Glutamatergic neuron (in vitro differentiated cells): ENCODE results near the gene RXYLT1. TPM values are rescaled to one million over a fixed set of nuclear protein-coding genes. Genes with fewer than 3 reads are reported as not detected.
"Not testable (repeated sequence)": the region's sequence is repeated elsewhere in the genome, so short reads cannot be mapped to it uniquely, and the experiment has no call there.

ENCODE experiments used
- DNase-seq: peaks from one replicate; pipeline ENCODE4 v3.0.0; 2022
- H3K27ac Mint-ChIP-seq: one replicate; pipeline ENCODE4 v1.8.0; 2020; ENCODE audit warnings: mild to moderate bottlenecking, mixed read lengths, inconsistent platforms; ENCODE audit not compliant: unreplicated experiment
- H3K27me3 Mint-ChIP-seq: one replicate; pipeline ENCODE4 v1.8.0; 2020; ENCODE audit warnings: mild to moderate bottlenecking, moderate library complexity, mixed read lengths, inconsistent platforms; ENCODE audit not compliant: unreplicated experiment
- H3K36me3 Mint-ChIP-seq: one replicate; pipeline ENCODE4 v1.8.0; 2020; ENCODE audit warnings: mild to moderate bottlenecking, mixed read lengths, inconsistent platforms; ENCODE audit not compliant: unreplicated experiment
- H3K4me1 Mint-ChIP-seq: one replicate; pipeline ENCODE4 v1.8.0; 2020; ENCODE audit warnings: mild to moderate bottlenecking, low read depth, mixed read lengths, inconsistent platforms; ENCODE audit not compliant: unreplicated experiment
- H3K4me3 Mint-ChIP-seq: one replicate; pipeline ENCODE4 v1.8.0; 2020; ENCODE audit warnings: mild to moderate bottlenecking, mixed read lengths, inconsistent platforms; ENCODE audit not compliant: unreplicated experiment
- H3K9me3 Mint-ChIP-seq: one replicate; pipeline ENCODE4 v1.8.0; 2020; ENCODE audit warnings: mild to moderate bottlenecking, moderate library complexity, mixed read lengths, inconsistent platforms; ENCODE audit not compliant: unreplicated experiment
- CTCF ChIP-seq: fragments of 200-600 bp; sonication (generic); IDR thresholded peaks from one replicate; pipeline ENCODE4 v1.5.0; 2021; ENCODE audit not compliant: partially characterized antibody, unreplicated experiment
- total RNA-seq: library from RNA; stranded (reverse); fragmentation: NEBNext Ultra II Directional; extraction: Animal tissue kit (Norgen Biotek cat#: 25700); gene quantifications from one replicate; pipeline ENCODE4 v1.2.1, GENCODE V29; 2021; ENCODE audit not compliant: unreplicated experiment

RXYLT1 gene
- total RNA-seq, 1 donor from 2014 or later = 6.7 TPM

- H3K9me3 Mint-ChIP-seq = no peaks in the 10 kb centered on the region
- no peak for TF ChIP-seq CTCF
- H3K4me1 Mint-ChIP-seq = no peaks in the 10 kb centered on the region
- no peak for DNase-seq
- H3K4me3 Mint-ChIP-seq = no peak overlapping the region
- no peak overlapping the region for H3K27ac Mint-ChIP-seq
- H3K36me3 Mint-ChIP-seq = no peaks in the 10 kb centered on the region
- no peaks in the 10 kb centered on the region for H3K27me3 Mint-ChIP-seq
Observed at GRCh38 chr12:63836046-63836445, 56.3 kb downstream of the RXYLT1 start.

- Mint-ChIP-seq H3K4me3 (no peak overlapping the region), H3K27me3 (no peaks in the 10 kb centered on the region), H3K4me1 (no peaks in the 10 kb centered on the region), H3K9me3 (no peaks in the 10 kb centered on the region), H3K27ac (no peak overlapping the region), H3K36me3 (no peaks in the 10 kb centered on the region)
- no peak for DNase-seq
- TF ChIP-seq CTCF = no peak
Observed at GRCh38 chr12:63836936-63837335, 57.2 kb downstream of the RXYLT1 start.

GRCh38 chr12:63838411-63838810, 58.7 kb downstream of the RXYLT1 start:
- no peak for TF ChIP-seq CTCF
- Mint-ChIP-seq H3K9me3 (no peaks in the 10 kb centered on the region), H3K36me3 (no peaks in the 10 kb centered on the region), H3K27ac (no peak overlapping the region), H3K4me3 (no peak overlapping the region), H3K4me1 (no peaks in the 10 kb centered on the region), H3K27me3 (no peaks in the 10 kb centered on the region)
- no peak for DNase-seq

GRCh38 chr12:63841011-63841410, 61.3 kb downstream of the RXYLT1 start:
- Mint-ChIP-seq H3K36me3 (no peaks in the 10 kb centered on the region), H3K27me3 (peaks cover 8% of the 10 kb centered on the region), H3K27ac (no peak overlapping the region), H3K4me1 (peaks cover 2% of the 10 kb centered on the region), H3K9me3 (peaks cover 2% of the 10 kb centered on the region), H3K4me3 (no peak overlapping the region)
- TF ChIP-seq CTCF = no peak
- no peak for DNase-seq

GRCh38 chr12:63841571-63841970, 61.9 kb downstream of the RXYLT1 start:
- peaks cover 7% of the 10 kb centered on the region for H3K4me1 Mint-ChIP-seq
- H3K36me3 Mint-ChIP-seq = no peaks in the 10 kb centered on the region
- TF ChIP-seq CTCF = no peak
- H3K27me3 Mint-ChIP-seq = peaks cover 8% of the 10 kb centered on the region
- no peak overlapping the region for H3K27ac Mint-ChIP-seq
- peaks cover 3% of the 10 kb centered on the region for H3K9me3 Mint-ChIP-seq
- no peak for DNase-seq
- H3K4me3 Mint-ChIP-seq = peak overlapping the region; percentile 11

- not testable (repeated sequence) for H3K36me3 Mint-ChIP-seq, H3K27ac Mint-ChIP-seq, H3K9me3 Mint-ChIP-seq, DNase-seq, H3K27me3 Mint-ChIP-seq, H3K4me1 Mint-ChIP-seq
- peak overlapping the region; percentile 83 for H3K4me3 Mint-ChIP-seq
Observed at GRCh38 chr12:63842750-63843149, 63.0 kb downstream of the RXYLT1 start.
